Astrocyte (in vitro differentiated cells and primary cell): ENCODE measurements around the gene TLR2.

Experiments used
- EZH2 ChIP-seq: IDR thresholded peaks from 2 replicates; pipeline ENCODE4 v1.6.1; 2012; ENCODE audit warnings: mild to moderate bottlenecking, low read length, inconsistent platforms; ENCODE audit not compliant: insufficient read depth
- TF ChIP-seq, protein P1 (sequence below): IDR thresholded peaks from 2 replicates; pipeline ENCODE4 v1.5.1; 2011; ENCODE audit warnings: low read depth, mild to moderate bottlenecking, inconsistent platforms, low read length, moderate library complexity; ENCODE audit not compliant: insufficient read depth

DNA sequence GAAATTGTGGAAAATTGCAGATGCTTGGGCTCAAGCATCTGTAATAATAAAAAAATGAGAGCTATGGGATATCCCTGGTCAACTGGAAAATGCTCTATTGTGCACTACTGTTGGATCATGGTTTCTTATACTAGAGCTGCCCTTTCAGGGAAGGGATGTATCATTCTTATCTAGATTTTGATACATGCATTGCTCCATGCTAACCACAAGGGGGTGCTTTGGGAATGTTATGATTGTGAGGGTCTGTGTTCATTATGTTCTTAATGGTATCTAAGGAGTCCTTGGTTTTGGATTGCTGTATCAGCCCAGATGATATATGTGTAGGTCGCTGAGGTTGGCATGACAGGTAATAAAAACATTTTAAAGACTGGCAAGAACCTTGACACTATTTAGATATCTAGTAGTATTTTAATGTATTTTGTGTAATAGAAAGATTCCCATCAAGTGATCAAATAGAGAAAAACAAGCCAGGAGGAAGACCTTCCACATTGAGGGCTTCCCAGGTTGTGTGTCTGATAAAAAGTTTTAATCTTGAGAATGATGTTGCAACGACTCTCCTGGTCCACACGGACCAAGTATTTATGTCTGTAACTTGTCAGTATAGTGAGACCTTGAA, 49.2 kb upstream of the TLR2 start:
- no peak for TF ChIP-seq EZH2
- TF ChIP-seq, protein P1, sequence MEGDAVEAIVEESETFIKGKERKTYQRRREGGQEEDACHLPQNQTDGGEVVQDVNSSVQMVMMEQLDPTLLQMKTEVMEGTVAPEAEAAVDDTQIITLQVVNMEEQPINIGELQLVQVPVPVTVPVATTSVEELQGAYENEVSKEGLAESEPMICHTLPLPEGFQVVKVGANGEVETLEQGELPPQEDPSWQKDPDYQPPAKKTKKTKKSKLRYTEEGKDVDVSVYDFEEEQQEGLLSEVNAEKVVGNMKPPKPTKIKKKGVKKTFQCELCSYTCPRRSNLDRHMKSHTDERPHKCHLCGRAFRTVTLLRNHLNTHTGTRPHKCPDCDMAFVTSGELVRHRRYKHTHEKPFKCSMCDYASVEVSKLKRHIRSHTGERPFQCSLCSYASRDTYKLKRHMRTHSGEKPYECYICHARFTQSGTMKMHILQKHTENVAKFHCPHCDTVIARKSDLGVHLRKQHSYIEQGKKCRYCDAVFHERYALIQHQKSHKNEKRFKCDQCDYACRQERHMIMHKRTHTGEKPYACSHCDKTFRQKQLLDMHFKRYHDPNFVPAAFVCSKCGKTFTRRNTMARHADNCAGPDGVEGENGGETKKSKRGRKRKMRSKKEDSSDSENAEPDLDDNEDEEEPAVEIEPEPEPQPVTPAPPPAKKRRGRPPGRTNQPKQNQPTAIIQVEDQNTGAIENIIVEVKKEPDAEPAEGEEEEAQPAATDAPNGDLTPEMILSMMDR, result peak; percentile 68
